Esophagus muscularis mucosa (tissue), 4 donors: Measurements from ENCODE around the gene KDM4F. TPM values are rescaled to one million over a fixed set of nuclear protein-coding genes. Genes with fewer than 3 reads are reported as not detected.

Experiments used
- DNase-seq: peaks from one replicate; pipeline ENCODE4 v3.0.0-alpha.2; 2017; ENCODE audit errors: extremely low spot score
- H3K27ac ChIP-seq, 4 donors: fragments of 200-600 bp; sonication (generic); replicated peaks in 1 of 4; 1 replicate in 3 of 4; 2 replicates in 1 of 4; pipeline ENCODE4 v1.5.1; 2016 to 2019; ENCODE audit warnings: mild to moderate bottlenecking in 1 of 4
- H3K27me3 ChIP-seq, 4 donors: fragments of 200-600 bp; sonication (generic); one replicate each; pipeline versions ENCODE4 v1.5.1 to v1.6.0; 2016 to 2019
- H3K36me3 ChIP-seq, 4 donors: fragments of 200-600 bp; sonication (generic); one replicate each; pipeline ENCODE4 v1.5.1; 2016 to 2019
- H3K4me1 ChIP-seq, 4 donors: fragments of 200-600 bp; sonication (generic); one replicate each; pipeline ENCODE4 v1.5.1; 2016 to 2019
- H3K4me3 ChIP-seq, 4 donors: fragments of 200-600 bp; sonication (generic); 1 replicate in 2 of 4; 2 replicates in 2 of 4; pipeline ENCODE4 v1.5.1; 2016 to 2019; ENCODE audit warnings: mild to moderate bottlenecking in 4 of 4, moderate library complexity in 1 of 4
- H3K9me3 ChIP-seq, 4 donors: fragments of 200-600 bp; sonication (generic); 1 replicate in 3 of 4; 2 replicates in 1 of 4; pipeline ENCODE4 v1.5.1; 2016 to 2019
- CTCF ChIP-seq, 3 experiments: fragments of 200-600 bp in 2 of 3; fragments of 450-650 bp in 1 of 3; sonication (generic) in 2 of 3; IDR thresholded peaks; one replicate each; pipeline ENCODE4 v1.5.1; 2017 to 2019; ENCODE audit warnings: antibody characterized with exemption in 3 of 3, mild to moderate bottlenecking in 2 of 3, moderate library complexity in 1 of 3
- EP300 ChIP-seq: sonication (generic); formaldehyde crosslinking; IDR thresholded peaks from one replicate; pipeline ENCODE4 v1.6.1; 2017; ENCODE audit warnings: antibody characterized with exemption
- POLR2A ChIP-seq: fragments of 450-650 bp; IDR thresholded peaks from one replicate; pipeline ENCODE4 v1.6.1; 2017; ENCODE audit warnings: antibody characterized with exemption, moderate library complexity, mild to moderate bottlenecking, low read depth
- POLR2AphosphoS5 ChIP-seq, 2 donors: sonication (generic); formaldehyde crosslinking; IDR thresholded peaks; one replicate each; pipeline ENCODE4 v1.6.1; 2017; ENCODE audit warnings: antibody characterized with exemption in 2 of 2
- WGBS: methylation state at CpG from one replicate; pipeline ENCODE4 v1.1.5; 2018; 5-methylcytosine and 5-hydroxymethylcytosine counted together
- intact Hi-C: fragments of 100-400 bp; cut with DNase I; formaldehyde crosslinking; loops from one replicate; pipeline ENCODE4 v1.15.1; 2023
- total RNA-seq, 4 donors: library from RNA; depleted of rRNA; stranded (reverse); fragments of >200 nt; gene quantifications; one replicate each; pipeline versions ENCODE4 v1.1.0 to v1.2.1, GENCODE V29; 2016

Gene KDM4F
- total RNA-seq, 4 donors from 2014 or later, result not detected

GRCh38 chr11:95042239-95042638 is 7.0 kb upstream of the KDM4F start:
- H3K36me3 ChIP-seq, result no peaks in the 10 kb centered on the region
- 94% methylated on average over 1 of the region's 1 CpG for WGBS
- DNase-seq, result no peak
- H3K27ac ChIP-seq, result no peak overlapping the region
- intact Hi-C loops, result no loop called here
- H3K4me1 ChIP-seq, result peaks cover 0 to 5% (median 2%) of the 10 kb centered on the region in 4 donors
- H3K27me3 ChIP-seq, result peaks cover 0 to 39% (median 5%) of the 10 kb centered on the region in 4 donors
- TF ChIP-seq POLR2AphosphoS5 (IDR thresholded peaks at IDR 0.05) (no peak), POLR2A (no peak), CTCF (IDR thresholded peaks at IDR 0.05) (no peak), EP300 (no peak)
- H3K4me3 ChIP-seq, result no peak overlapping the region
- H3K9me3 ChIP-seq, result no peaks in the 10 kb centered on the region

GRCh38 chr11:95042906-95043305 is 6.3 kb upstream of the KDM4F start:
- H3K36me3 ChIP-seq, result no peaks in the 10 kb centered on the region
- TF ChIP-seq POLR2A, result no peak
- TF ChIP-seq EP300, result no peak
- TF ChIP-seq CTCF (IDR thresholded peaks at IDR 0.05), result no peak
- no peak for TF ChIP-seq POLR2AphosphoS5 (IDR thresholded peaks at IDR 0.05)
- no CpG with 5 or more reads among the region's 3 CpGs for WGBS
- peaks cover 0 to 32% (median under 1%) of the 10 kb centered on the region in 4 donors for H3K27me3 ChIP-seq
- no peak overlapping the region for H3K27ac ChIP-seq
- no peaks in the 10 kb centered on the region for H3K4me1 ChIP-seq
- intact Hi-C loops, result no loop called here
- no peak overlapping the region for H3K4me3 ChIP-seq
- H3K9me3 ChIP-seq, result no peaks in the 10 kb centered on the region
- DNase-seq, result peak; percentile 45

- Histone ChIP-seq H3K4me3 (no peak overlapping the region), H3K27ac (no peak overlapping the region), H3K9me3 (no peaks in the 10 kb centered on the region), H3K4me1 (no peaks in the 10 kb centered on the region), H3K27me3 (peaks cover 0 to 28% (median 1%) of the 10 kb centered on the region in 4 donors), H3K36me3 (no peaks in the 10 kb centered on the region)
- 50% methylated on average over 4 of the region's 4 CpGs for whole genome bisulfite sequencing
- intact Hi-C loops, result no loop called here
- TF ChIP-seq POLR2AphosphoS5 (IDR thresholded peaks at IDR 0.05), result no peak
- no peak for DNase-seq
Measured at GRCh38 chr11:95044010-95044409, 5.2 kb upstream of the KDM4F start.

GRCh38 chr11:95045812-95046211 is 3.4 kb upstream of the KDM4F start:
- H3K36me3 ChIP-seq, result no peaks in the 10 kb centered on the region
- H3K27ac ChIP-seq, result no peak overlapping the region
- H3K4me1 ChIP-seq, result no peaks in the 10 kb centered on the region
- no peak overlapping the region for H3K4me3 ChIP-seq
- peaks cover 0 to 34% (median 1%) of the 10 kb centered on the region in 4 donors for H3K27me3 ChIP-seq
- intact Hi-C loops, result no loop called here
- H3K9me3 ChIP-seq, result no peaks in the 10 kb centered on the region
- TF ChIP-seq CTCF (IDR thresholded peaks at IDR 0.05), result no peak
- no peak for TF ChIP-seq EP300
- no peak for TF ChIP-seq POLR2AphosphoS5 (IDR thresholded peaks at IDR 0.05)
- TF ChIP-seq POLR2A, result no peak
- no peak for DNase-seq

GRCh38 chr11:95050595-95051202 is 1.5 kb downstream of the KDM4F start:
- WGBS, result 90% methylated on average over 22 of the region's 22 CpGs
- intact Hi-C loops, result no loop called here
- no peaks in the 10 kb centered on the region for H3K4me1 ChIP-seq
- H3K27ac ChIP-seq, result no peak overlapping the region
- peak; percentile 77 for DNase-seq
- TF ChIP-seq EP300 (no peak), POLR2AphosphoS5 (IDR thresholded peaks at IDR 0.05) (no peak), POLR2A (no peak), CTCF (IDR thresholded peaks at IDR 0.05) (no peak)
- peaks cover 0 to 39% (median 4%) of the 10 kb centered on the region in 4 donors for H3K27me3 ChIP-seq
- no peaks in the 10 kb centered on the region for H3K9me3 ChIP-seq
- H3K36me3 ChIP-seq, result no peaks in the 10 kb centered on the region
- H3K4me3 ChIP-seq, result no peak overlapping the region
